Measurements from ENCODE around the gene DAPL1. TPM values are rescaled to one million over a fixed set of nuclear protein-coding genes. Genes with fewer than 3 reads are reported as not detected.

Gene DAPL1
- total and polyA plus RNA-seq, 10 of the 15 experiments (the other 5 are each of a cell fraction or from before 2014, with no cell fraction given), result not detected

DNA sequence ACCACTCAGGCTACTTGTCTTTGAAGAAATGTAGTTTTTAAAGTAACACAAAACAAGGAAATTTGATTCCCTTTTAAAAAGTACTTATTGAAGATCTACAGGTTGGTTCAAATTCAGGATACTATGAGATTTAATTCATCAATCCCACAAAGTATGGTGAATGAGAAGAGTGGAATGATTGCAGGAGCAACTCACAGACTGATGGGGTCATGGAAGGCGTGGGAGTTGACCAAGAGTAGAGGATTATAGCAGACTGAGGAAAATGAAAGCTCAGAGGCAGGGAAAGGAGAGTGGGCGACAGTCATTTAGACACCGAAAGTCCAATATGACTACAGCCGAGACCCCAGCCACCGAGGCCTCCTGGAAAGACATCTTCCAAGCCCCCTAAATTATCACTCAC lies 12.5 kb upstream of the DAPL1 start:
- ATAC-seq (no peak), DNase-seq (ENCODE audit: low read depth, low spot score) (no peak), FAIRE-seq (no peak)
- in situ Hi-C loops (cut with MboI) (no loop called here), intact Hi-C loops (cut with micrococcal nuclease; ENCODE audit: unreplicated experiment) (no loop called here)
- no TSS peak for BruUV-seq (replicated peaks)
- no peak overlapping the region for H3K4me2 ChIP-seq (ENCODE audit: control insufficient read depth, insufficient read depth)
- no peak overlapping the region for H2AFZ ChIP-seq (ENCODE audit: control insufficient read depth, low read depth, low read length)
- H3K27ac ChIP-seq (ENCODE audit: control insufficient read depth, insufficient read depth), result no peak overlapping the region
- no peaks in the 10 kb centered on the region for H4K20me1 ChIP-seq (ENCODE audit: control insufficient read depth, insufficient read depth)
- SMC1A ChIA-PET (ENCODE audit: uncharacterized antibody, unreplicated experiment), result interaction anchor here (0.6 kb wide), 1 partner anchor 390 kb away, joined by 3 read pairs; no protein-coding TSS in a partner anchor
- H3K9me3 ChIP-seq (replicated peaks; ENCODE audit: control insufficient read depth, insufficient read depth, low read length), result no peaks in the 10 kb centered on the region
- RAD21 ChIA-PET (ENCODE audit: unreplicated experiment), result no interaction called here
- H3K79me2 ChIP-seq (ENCODE audit: control insufficient read depth, insufficient read depth, low read length), result no peaks in the 10 kb centered on the region
- WGBS (ENCODE audit: insufficient coverage, insufficient replicate concordance, low lambda C conversion rate, missing lambda C conversion rate), result 27% methylated on average over 5 of the region's 5 CpGs
- CTCF ChIA-PET, result no interaction called here
- H3K36me3 ChIP-seq (ENCODE audit: control insufficient read depth in 2 of 2, insufficient read depth in 2 of 2, low read length in 1 of 2), result no peaks in the 10 kb centered on the region
- no peak overlapping the region for H3K9ac ChIP-seq (ENCODE audit: control insufficient read depth, insufficient read depth, low read length)
- no peaks in the 10 kb centered on the region for H3K4me1 ChIP-seq (ENCODE audit: control insufficient read depth, insufficient read depth, low read length)
- no peaks in the 10 kb centered on the region; a peak in 1 of 4 replicates for H3K27me3 ChIP-seq (replicated peaks in 1 of 2; ENCODE audit: control insufficient read depth in 2 of 2, insufficient read depth in 2 of 2, low read length in 1 of 2)
- H3K4me3 ChIP-seq, result no peak overlapping the region
- POLR2A ChIA-PET, result no interaction called here
- TF ChIP-seq HDGF (IDR thresholded peaks at IDR 0.05), result no peak
- TF ChIP-seq CBX5 (IDR thresholded peaks at IDR 0.05; ENCODE audit: low read depth), result no peak
- TF ChIP-seq SIX5 (IDR thresholded peaks at IDR 0.05; ENCODE audit: low read depth, low read length, severe bottlenecking), result no peak
- TF ChIP-seq HDAC2 (IDR thresholded peaks at IDR 0.05), result no peak
- TF ChIP-seq, protein P1, sequence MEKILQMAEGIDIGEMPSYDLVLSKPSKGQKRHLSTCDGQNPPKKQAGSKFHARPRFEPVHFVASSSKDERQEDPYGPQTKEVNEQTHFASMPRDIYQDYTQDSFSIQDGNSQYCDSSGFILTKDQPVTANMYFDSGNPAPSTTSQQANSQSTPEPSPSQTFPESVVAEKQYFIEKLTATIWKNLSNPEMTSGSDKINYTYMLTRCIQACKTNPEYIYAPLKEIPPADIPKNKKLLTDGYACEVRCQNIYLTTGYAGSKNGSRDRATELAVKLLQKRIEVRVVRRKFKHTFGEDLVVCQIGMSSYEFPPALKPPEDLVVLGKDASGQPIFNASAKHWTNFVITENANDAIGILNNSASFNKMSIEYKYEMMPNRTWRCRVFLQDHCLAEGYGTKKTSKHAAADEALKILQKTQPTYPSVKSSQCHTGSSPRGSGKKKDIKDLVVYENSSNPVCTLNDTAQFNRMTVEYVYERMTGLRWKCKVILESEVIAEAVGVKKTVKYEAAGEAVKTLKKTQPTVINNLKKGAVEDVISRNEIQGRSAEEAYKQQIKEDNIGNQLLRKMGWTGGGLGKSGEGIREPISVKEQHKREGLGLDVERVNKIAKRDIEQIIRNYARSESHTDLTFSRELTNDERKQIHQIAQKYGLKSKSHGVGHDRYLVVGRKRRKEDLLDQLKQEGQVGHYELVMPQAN (conservative IDR thresholded peaks at IDR 0.05), result no peak
- no peak for TF ChIP-seq JUNB (IDR thresholded peaks at IDR 0.05)
- TF ChIP-seq, protein P2, sequence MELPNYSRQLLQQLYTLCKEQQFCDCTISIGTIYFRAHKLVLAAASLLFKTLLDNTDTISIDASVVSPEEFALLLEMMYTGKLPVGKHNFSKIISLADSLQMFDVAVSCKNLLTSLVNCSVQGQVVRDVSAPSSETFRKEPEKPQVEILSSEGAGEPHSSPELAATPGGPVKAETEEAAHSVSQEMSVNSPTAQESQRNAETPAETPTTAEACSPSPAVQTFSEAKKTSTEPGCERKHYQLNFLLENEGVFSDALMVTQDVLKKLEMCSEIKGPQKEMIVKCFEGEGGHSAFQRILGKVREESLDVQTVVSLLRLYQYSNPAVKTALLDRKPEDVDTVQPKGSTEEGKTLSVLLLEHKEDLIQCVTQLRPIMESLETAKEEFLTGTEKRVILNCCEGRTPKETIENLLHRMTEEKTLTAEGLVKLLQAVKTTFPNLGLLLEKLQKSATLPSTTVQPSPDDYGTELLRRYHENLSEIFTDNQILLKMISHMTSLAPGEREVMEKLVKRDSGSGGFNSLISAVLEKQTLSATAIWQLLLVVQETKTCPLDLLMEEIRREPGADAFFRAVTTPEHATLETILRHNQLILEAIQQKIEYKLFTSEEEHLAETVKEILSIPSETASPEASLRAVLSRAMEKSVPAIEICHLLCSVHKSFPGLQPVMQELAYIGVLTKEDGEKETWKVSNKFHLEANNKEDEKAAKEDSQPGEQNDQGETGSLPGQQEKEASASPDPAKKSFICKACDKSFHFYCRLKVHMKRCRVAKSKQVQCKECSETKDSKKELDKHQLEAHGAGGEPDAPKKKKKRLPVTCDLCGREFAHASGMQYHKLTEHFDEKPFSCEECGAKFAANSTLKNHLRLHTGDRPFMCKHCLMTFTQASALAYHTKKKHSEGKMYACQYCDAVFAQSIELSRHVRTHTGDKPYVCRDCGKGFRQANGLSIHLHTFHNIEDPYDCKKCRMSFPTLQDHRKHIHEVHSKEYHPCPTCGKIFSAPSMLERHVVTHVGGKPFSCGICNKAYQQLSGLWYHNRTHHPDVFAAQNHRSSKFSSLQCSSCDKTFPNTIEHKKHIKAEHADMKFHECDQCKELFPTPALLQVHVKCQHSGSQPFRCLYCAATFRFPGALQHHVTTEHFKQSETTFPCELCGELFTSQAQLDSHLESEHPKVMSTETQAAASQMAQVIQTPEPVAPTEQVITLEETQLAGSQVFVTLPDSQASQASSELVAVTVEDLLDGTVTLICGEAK (IDR thresholded peaks at IDR 0.05; ENCODE audit: borderline replicate concordance), result no peak
- TF ChIP-seq, protein P3, sequence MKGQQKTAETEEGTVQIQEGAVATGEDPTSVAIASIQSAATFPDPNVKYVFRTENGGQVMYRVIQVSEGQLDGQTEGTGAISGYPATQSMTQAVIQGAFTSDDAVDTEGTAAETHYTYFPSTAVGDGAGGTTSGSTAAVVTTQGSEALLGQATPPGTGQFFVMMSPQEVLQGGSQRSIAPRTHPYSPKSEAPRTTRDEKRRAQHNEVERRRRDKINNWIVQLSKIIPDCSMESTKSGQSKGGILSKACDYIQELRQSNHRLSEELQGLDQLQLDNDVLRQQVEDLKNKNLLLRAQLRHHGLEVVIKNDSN (IDR thresholded peaks at IDR 0.05; ENCODE audit: borderline replicate concordance, extremely low read length, insufficient read depth, low read depth, low read length), result no peak
- no peak for TF ChIP-seq MYC (IDR thresholded peaks at IDR 0.05; ENCODE audit: insufficient read depth, insufficient read length, insufficient replicate concordance, low read length, severe bottlenecking)
- no peak for TF ChIP-seq ETV6 (conservative IDR thresholded peaks at IDR 0.05 in 1 of 2, IDR thresholded peaks at IDR 0.05 in 1 of 2; ENCODE audit: borderline replicate concordance in 1 of 2, low read depth in 1 of 2)
- TF ChIP-seq ESRRA (IDR thresholded peaks at IDR 0.05; ENCODE audit: low read length), result no peak
- TF ChIP-seq STAT3 (IDR thresholded peaks at IDR 0.05; ENCODE audit: low read depth, low read length), result no peak
- TF ChIP-seq, protein P4, sequence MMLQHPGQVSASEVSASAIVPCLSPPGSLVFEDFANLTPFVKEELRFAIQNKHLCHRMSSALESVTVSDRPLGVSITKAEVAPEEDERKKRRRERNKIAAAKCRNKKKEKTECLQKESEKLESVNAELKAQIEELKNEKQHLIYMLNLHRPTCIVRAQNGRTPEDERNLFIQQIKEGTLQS (IDR thresholded peaks at IDR 0.05; ENCODE audit: borderline replicate concordance, extremely low read depth, low read depth, low read length), result no peak
- TF ChIP-seq, protein P5, sequence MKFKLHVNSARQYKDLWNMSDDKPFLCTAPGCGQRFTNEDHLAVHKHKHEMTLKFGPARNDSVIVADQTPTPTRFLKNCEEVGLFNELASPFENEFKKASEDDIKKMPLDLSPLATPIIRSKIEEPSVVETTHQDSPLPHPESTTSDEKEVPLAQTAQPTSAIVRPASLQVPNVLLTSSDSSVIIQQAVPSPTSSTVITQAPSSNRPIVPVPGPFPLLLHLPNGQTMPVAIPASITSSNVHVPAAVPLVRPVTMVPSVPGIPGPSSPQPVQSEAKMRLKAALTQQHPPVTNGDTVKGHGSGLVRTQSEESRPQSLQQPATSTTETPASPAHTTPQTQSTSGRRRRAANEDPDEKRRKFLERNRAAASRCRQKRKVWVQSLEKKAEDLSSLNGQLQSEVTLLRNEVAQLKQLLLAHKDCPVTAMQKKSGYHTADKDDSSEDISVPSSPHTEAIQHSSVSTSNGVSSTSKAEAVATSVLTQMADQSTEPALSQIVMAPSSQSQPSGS (IDR thresholded peaks at IDR 0.05; ENCODE audit: low read length), result no peak
- no peak for TF ChIP-seq NR2C2 (IDR thresholded peaks at IDR 0.05; ENCODE audit: borderline replicate concordance, control insufficient read depth, insufficient read length, low read depth)
- TF ChIP-seq ZNF24 (IDR thresholded peaks at IDR 0.05), result no peak

Measured in GM12878 (cell line).